Stimulated activated naive CD4-positive, alpha-beta T cell (primary cell): ENCODE measurements around the gene KCNMB2.
"Not testable (repeated sequence)": the region's sequence is repeated elsewhere in the genome, so short reads cannot be mapped to it uniquely, and the experiment has no call there.

Experiments used
- DNase-seq, 6 experiments: peaks; one replicate each; lab custom pipeline; 2025; lab: John Stamatoyannopoulos, UW

The KCNMB2 gene

GRCh38 chr3:178703268-178703975, 167.2 kb downstream of the KCNMB2 start:
- DNase-seq: no peak

- DNase-seq: no peak
Measured at GRCh38 chr3:178705925-178706324, 169.7 kb downstream of the KCNMB2 start.

- no peak for DNase-seq
Measured at GRCh38 chr3:178706411-178706810, 170.2 kb downstream of the KCNMB2 start.

GRCh38 chr3:178707311-178708031, 171.2 kb downstream of the KCNMB2 start:
- no peak for DNase-seq

- DNase-seq: no peak
Measured at GRCh38 chr3:178709051-178709450, 172.8 kb downstream of the KCNMB2 start.

GRCh38 chr3:178711753-178712152, 175.5 kb downstream of the KCNMB2 start:
- DNase-seq: no peak

GRCh38 chr3:178712247-178712646, 176.0 kb downstream of the KCNMB2 start:
- DNase-seq: no peak

- DNase-seq: no peak
Measured at GRCh38 chr3:178714925-178715832, 178.9 kb downstream of the KCNMB2 start.

GRCh38 chr3:178718995-178719635, 182.9 kb downstream of the KCNMB2 start:
- no peak for DNase-seq

GRCh38 chr3:178732824-178733223, 196.6 kb downstream of the KCNMB2 start:
- DNase-seq: no peak

- DNase-seq: no peak
Measured at GRCh38 chr3:178735032-178735674, 198.9 kb downstream of the KCNMB2 start.

- no peak for DNase-seq
Measured at GRCh38 chr3:178736300-178736699, 200.1 kb downstream of the KCNMB2 start.

GRCh38 chr3:178739720-178740119, 203.5 kb downstream of the KCNMB2 start:
- no peak for DNase-seq

- no peak for DNase-seq
Measured at GRCh38 chr3:178741020-178741419, 204.8 kb downstream of the KCNMB2 start.

- DNase-seq: no peak
Measured at GRCh38 chr3:178743297-178743696, 207.1 kb downstream of the KCNMB2 start.

GRCh38 chr3:178745861-178746655, 209.8 kb downstream of the KCNMB2 start:
- DNase-seq: not testable (repeated sequence)

- no peak for DNase-seq
Measured at GRCh38 chr3:178748874-178749273, 212.6 kb downstream of the KCNMB2 start.

GRCh38 chr3:178749471-178749870, 213.2 kb downstream of the KCNMB2 start:
- DNase-seq: no peak

- DNase-seq: no peak
Measured at GRCh38 chr3:178750639-178751300, 214.5 kb downstream of the KCNMB2 start.

GRCh38 chr3:178752843-178753242, 216.6 kb downstream of the KCNMB2 start:
- DNase-seq: no peak
